ENCODE results near the gene TAF6L. TPM values are rescaled to one million over a fixed set of nuclear protein-coding genes. Genes with fewer than 3 reads are reported as not detected.
"Not testable (repeated sequence)": the region's sequence is repeated elsewhere in the genome, so short reads cannot be mapped to it uniquely, and the experiment has no call there.

Gene TAF6L, protein sequence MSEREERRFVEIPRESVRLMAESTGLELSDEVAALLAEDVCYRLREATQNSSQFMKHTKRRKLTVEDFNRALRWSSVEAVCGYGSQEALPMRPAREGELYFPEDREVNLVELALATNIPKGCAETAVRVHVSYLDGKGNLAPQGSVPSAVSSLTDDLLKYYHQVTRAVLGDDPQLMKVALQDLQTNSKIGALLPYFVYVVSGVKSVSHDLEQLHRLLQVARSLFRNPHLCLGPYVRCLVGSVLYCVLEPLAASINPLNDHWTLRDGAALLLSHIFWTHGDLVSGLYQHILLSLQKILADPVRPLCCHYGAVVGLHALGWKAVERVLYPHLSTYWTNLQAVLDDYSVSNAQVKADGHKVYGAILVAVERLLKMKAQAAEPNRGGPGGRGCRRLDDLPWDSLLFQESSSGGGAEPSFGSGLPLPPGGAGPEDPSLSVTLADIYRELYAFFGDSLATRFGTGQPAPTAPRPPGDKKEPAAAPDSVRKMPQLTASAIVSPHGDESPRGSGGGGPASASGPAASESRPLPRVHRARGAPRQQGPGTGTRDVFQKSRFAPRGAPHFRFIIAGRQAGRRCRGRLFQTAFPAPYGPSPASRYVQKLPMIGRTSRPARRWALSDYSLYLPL
- 12.9 and 14.6 TPM in 2 replicates for total RNA-seq (2014; rRNA removed; shearing (Covaris generic); ENCODE audit: low replicate concordance)

DNA sequence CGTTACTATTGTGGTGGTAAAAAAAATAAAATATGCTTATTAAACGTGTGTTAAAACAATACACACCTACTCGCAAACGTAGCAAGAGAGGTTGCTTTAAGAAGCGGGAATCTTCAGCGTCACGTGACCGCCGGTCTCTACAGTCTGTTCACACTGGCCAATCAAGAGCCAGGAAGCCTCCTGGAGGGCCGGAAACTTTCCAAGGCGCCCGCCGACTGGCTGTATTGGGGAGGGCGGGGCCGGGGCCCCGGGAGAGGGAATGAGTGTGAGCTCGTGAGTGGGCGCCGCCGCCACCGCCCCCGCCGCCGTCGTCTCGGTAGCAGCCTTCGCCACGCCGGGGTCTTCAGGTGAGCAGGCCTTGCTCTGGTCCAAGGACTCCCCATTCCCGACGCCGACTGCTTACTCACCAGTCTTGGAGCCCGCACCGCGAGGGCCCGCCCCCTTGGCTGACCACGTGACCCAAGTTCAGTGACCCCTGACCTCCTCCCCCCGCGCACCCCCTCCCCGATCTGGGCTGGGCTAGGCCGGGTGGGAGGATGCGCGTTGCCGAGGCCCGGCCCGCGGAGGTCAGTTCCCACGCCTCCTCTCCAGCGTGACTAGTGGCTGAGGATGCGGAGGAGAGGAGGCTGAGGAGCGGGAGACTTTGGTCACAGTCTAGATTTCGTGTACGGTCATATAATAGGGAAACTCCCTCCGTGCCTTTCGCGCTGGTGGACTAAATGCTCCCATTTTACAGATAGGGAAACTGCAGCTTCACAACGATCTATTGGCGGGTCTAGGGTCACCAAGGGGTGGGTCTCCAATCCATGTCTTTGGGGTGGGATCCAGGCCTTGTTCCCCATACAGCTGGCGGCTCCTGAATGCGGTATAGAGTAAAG, at the start of gene TAF6L:
TAF6L (plus strand) TSS at position 253 of the 878 bp plus-strand sequence. CDS start 4,388 bp downstream, outside the sequence.
- peak; percentile 95 for DNase-seq (ENCODE audit: low read depth)
- in situ Hi-C loops (cut with HindIII; ENCODE audit: low pct_unique_long_range_greater_than_20kb, low sequenced_read_pairs) = no loop called here

DNA sequence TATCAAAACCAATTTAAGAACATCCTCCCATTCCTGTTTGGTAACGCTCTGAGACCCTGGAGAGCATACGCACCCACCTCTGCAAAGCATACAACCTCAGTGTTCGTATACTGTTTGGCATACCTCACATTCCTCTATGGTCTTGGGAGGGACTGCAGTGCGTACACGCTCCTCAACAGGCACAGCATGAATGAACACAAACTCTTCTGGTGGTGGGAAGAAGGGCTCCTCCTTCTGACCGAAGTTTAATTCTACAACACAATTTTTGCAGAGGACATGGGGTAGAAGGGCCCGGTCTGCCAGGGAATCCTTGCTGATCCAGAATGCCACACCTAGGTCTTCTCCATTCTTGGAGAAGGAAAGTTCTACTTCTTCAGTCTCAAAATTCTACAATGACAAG, 49.2 kb upstream of the TAF6L start:
- in situ Hi-C loops (cut with HindIII; ENCODE audit: low pct_unique_long_range_greater_than_20kb, low sequenced_read_pairs) = no loop called here
- peak; percentile 39 for DNase-seq (ENCODE audit: low read depth)

DNA sequence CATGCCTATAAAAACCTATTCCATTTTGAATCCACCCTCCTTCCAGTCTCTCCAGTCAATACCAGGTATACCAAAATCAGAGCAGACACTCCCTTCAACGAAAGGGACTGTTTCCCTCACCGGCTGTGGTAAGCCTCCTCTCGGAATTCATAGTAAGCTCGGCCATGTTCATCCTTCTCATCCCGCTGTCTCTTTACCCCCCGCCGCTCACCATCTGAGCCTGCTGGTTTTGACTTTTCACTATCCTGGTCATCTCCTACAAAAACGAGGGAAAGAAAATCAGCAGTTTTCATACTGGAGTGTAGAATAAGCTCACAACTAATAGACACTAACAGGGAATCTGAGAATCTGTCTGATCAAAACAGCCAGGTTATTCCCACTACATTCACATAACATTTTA, 47.0 kb upstream of the TAF6L start:
- in situ Hi-C loops (cut with HindIII; ENCODE audit: low pct_unique_long_range_greater_than_20kb, low sequenced_read_pairs) = no loop called here

DNA sequence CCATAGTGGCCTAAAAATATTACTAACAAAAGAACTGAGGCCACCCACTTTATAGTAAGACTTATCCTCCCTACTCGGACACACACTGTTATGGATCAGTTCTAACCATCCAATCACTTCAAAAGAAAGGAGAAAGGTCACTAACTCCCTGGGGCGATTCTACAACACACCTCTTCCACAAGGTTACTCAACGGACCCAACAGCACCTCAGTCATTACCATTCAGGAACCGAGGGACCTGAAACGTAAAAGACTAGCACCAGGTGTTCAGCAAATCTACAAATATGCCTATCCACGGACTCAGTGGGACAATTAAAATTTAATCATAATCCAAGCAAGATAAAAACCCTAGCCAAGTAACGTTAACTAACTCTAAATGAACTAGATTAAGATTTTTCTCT, 45.5 kb upstream of the TAF6L start:
- DNase-seq (ENCODE audit: low read depth) = no peak

More for the DNA sequence above, 47.0 kb upstream of the TAF6L start:
- no peak for DNase-seq (ENCODE audit: low read depth)

DNA sequence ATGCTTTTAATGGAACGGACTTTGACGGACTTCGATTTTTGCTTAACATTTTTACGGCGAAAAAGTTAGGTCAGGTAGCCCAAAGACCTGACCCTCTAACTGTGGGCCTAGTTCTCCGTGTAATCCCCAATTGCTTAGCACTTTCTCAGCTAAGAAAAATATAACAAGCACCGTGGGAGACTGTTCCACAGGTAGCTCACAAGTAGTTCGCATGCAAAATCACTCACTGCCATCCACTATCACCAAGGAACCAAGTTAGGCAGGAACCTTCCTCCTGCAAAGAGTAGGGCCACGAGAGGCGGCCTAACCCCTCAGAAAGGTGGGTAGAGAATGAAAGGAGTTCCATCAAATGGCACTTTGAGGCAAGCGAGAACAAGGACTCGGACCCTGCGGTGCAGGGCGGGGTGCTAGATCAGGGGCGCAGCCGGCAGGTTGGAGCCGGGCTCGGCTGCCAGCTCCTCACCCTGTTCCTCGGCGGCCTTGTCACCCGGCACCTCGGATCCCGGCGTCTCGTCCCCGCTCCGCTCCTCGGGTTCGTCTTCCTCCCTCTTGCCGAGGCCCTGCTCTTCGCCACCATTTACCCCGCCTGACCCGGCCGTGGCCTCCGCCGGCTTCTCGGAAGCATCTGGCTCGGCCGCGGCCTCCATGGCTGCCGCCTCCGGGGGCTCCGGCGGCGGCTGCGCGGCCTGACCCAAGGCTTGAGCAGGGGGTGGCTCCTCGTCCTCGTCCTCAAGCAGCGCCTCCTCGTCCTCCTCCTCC, 44.9 kb upstream of the TAF6L start:
- in situ Hi-C loops (cut with HindIII; ENCODE audit: low pct_unique_long_range_greater_than_20kb, low sequenced_read_pairs) = no loop called here
- DNase-seq (ENCODE audit: low read depth) = no peak

More for the DNA sequence above, 45.5 kb upstream of the TAF6L start:
- in situ Hi-C loops (cut with HindIII; ENCODE audit: low pct_unique_long_range_greater_than_20kb, low sequenced_read_pairs) = no loop called here

DNA sequence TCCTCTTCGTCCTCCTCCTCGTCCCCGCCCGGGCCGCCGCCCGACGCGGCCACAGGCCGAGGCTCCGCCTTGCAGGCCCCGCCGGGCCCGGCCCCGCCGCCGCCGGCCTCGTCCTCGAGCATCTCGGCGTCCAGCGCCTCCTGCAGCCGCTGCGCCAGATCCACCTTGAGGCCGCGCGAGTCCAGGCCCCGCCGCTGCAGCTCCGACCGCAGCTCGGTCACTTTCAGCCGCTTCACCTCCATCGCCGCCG, 44.4 kb upstream of the TAF6L start:
- in situ Hi-C loops (cut with HindIII; ENCODE audit: low pct_unique_long_range_greater_than_20kb, low sequenced_read_pairs) = no loop called here
- no peak for DNase-seq (ENCODE audit: low read depth)

DNA sequence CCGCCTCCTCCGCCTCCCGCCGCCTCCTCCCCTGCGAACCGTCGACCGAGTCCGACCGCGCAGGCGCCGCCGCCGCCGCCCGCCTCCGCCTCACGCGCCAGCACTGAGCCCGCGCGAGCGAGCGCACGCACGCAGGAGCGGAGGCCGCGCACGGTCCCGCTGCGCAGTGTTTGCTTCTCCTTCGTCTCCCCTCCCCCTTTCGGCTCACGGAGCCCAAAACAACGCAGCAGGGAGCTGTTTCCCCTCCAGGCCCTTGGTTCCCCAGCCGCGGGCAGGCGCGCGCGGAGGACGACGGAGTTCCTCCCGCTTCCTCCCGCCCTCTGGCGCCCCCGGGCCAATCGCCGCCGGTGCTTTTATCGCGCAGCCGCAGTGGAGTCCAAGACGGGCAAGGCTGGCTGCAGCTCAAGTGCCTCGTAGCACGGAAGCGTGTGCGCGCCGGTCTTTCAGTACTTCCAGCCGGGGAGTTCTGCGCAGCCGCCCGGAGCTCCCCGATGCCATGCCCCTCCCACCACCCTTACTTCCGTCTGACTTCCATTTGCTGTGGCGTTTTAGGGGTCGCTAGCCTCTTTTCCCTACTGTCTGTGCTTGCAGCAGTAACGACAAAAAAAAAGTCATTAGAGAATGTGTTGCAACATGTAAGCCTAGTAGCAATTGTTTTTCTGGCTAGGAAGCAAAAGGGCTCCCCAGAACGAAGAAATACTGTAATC, 43.9 kb upstream of the TAF6L start, which contains the start of gene HNRNPUL2:
HNRNPUL2 (minus strand) TSS at position 293 of the 707 bp plus-strand sequence. CDS start 301 bp downstream, outside the sequence.
- peak; percentile 97 for DNase-seq (ENCODE audit: low read depth)
- in situ Hi-C loops (cut with HindIII; ENCODE audit: low pct_unique_long_range_greater_than_20kb, low sequenced_read_pairs) = no loop called here

DNA sequence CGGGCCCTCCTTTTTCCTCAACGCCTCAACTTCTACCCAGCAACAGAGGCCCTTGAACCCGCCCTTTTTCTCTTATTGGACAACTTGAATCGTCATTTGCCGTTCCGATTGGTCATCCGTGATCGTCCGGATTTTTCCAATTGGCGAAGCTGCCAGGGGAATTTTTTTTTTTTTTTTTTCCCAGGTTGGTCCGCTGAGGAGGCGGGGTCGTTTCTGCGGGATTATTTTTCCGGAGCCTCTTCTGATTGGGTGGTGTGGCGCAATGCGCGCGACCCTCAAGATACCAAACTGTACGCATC, 43.4 kb upstream of the TAF6L start:
- DNase-seq (ENCODE audit: low read depth) = peak; percentile 98
- in situ Hi-C loops (cut with HindIII; ENCODE audit: low pct_unique_long_range_greater_than_20kb, low sequenced_read_pairs) = no loop called here

DNA sequence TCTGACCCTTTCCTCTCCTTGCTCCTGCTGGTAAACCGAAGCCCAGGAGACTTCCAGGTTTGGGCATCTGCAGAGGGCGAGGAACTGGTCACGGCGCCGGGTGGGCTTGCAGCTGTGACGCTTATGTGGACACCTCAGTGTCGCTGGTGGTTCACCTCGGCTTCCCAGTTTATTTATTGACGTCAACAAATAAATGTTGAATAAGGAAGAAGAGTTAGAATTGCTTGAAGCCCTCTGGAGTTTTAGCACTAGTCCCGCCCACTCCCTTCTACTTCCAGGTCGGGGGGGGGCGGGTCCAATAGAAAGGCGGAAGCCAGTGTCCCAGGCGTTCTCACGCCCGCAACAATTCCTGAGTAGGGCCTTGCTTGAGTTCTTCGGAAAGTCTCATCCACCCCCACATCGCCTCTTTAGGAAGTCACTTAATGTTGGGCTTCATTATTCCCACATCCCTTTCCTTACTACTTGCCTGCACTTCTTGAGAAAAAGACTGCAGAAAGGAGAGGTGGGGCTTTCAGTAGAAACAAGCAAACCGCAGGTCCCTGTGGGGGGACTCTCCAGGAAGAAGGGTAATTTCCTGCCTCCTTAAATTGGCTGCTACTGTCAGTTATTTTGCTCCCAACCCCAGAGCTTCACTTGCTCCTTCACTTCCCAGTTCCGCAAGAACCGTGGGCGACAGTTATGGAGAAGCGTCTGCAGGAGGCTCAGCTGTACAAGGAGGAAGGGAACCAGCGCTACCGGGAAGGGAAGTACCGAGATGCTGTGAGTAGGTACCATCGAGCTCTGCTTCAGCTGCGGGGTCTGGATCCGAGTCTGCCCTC, 42.8 kb upstream of the TAF6L start, which contains the start of gene TTC9C:
TTC9C (plus strand) TSS at position 316 of the 818 bp plus-strand sequence; CDS start at position 679, 363 bp downstream.
- in situ Hi-C loops (cut with HindIII; ENCODE audit: low pct_unique_long_range_greater_than_20kb, low sequenced_read_pairs) = no loop called here
- DNase-seq (ENCODE audit: low read depth) = peak; percentile 84

DNA sequence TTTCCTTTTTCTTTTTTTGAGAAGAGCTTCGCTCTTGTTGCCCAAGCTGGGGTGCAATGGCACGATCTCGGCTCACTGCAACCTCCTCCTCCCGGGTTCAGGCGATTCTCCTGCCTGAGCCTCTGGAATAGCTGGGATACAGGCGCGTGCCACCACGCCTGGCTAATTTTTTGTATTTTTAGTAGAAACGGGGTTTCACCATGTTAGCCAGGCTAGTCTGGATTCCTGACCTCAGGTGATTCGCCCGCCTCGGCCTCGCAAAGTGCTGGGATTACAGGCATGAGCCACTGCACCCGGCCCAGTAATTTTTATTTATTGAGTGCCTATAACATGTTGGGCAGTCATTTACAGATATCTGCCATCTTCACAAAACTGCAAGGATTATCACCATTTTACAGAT, 41.1 kb upstream of the TAF6L start:
- DNase-seq (ENCODE audit: low read depth); in situ Hi-C loops (cut with HindIII; ENCODE audit: low pct_unique_long_range_greater_than_20kb, low sequenced_read_pairs): not testable (repeated sequence)

DNA sequence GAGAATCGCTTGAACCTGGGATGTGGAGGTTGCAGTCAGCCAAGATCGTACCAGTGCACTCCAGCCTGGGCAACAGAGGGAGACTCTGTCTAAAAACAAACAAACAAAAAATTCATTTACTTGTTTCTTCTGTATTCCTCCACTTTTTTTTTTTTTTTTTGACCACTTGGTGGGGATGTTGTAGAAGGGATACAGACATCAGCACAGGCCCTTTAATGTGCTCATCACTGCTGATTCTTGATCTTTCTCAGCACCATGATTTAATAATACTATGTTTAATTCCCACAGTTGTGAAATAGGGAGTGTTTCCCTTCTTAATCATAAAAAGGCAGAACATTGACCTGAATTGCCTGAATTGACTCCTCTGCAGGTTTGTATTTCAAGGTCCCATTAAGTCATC, 38.4 kb upstream of the TAF6L start:
- in situ Hi-C loops (cut with HindIII; ENCODE audit: low pct_unique_long_range_greater_than_20kb, low sequenced_read_pairs) = no loop called here
- peak; percentile 43 for DNase-seq (ENCODE audit: low read depth)

DNA sequence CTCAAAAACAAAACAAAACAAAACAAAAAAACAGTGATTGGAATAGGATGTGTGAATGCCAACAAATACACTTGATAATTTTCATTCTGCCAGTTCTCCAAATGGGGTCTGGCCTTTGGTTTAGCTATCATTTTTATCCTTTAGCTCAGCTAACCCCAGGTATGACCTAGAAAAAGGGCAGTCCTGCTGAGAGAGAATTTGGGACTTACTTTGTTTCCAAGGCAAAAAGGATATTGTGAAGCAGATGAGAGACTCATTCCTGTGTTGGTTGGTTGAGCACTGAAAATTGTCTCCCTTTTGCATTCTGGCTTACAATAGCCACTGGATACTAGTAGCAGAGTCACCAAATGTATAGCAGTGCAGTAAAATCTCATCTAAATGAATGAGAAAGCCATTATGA, 34.0 kb upstream of the TAF6L start:
- no peak for DNase-seq (ENCODE audit: low read depth)
- in situ Hi-C loops (cut with HindIII; ENCODE audit: low pct_unique_long_range_greater_than_20kb, low sequenced_read_pairs) = no loop called here

DNA sequence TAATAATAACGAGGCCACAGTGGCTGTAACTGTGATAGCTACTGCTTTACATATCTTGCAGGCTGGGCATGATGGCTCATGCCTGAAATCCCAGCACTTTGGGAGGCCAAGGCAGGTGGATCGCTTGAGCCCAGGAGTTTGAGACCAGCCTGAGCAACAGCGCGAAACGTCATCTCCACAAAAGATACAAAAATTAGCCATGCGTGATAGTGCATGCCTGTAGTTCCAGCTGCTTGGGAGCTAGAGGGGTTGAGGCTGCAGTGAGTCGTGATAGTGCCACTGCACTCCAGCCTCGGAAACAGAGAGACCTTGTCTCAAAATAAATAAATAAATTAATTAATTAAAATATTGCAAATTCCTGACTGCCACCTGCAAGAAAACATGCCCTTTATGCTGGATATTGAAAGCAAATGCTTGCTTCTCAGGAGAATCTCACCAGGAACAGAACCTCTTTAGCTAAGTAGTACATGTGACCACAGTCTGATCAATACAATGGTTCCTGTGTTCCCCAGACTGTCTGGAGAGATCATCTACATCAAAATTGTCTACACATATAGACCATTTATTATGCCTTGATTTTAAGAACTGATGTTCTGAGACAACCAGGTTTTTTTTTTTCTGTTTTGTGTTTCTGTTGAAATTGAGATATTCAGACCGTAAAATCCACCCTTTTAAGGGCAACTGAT, 23.6 kb upstream of the TAF6L start:
- DNase-seq (ENCODE audit: low read depth) = no peak
- in situ Hi-C loops (cut with HindIII; ENCODE audit: low pct_unique_long_range_greater_than_20kb, low sequenced_read_pairs) = no loop called here

DNA sequence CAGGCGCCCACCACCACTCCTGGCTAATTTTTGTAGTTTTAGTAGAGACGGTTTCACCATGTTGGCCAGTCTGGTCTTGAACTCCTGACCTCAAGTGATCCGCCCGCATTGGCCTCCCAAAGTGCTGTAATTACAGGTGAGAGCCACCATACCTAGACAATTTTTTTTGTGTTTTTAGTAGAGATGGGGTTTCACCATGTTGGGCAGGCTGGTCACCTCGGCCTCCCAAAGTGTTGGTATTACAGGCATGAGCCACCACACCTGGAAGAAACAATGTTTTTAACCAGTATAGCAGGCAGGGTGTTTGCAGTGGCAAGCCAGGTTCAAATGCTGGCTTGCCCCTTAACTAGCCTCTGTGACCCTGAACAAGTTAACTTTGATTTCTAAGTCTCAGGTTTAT, 21.3 kb upstream of the TAF6L start:
- not testable (repeated sequence) for DNase-seq (ENCODE audit: low read depth)

DNA sequence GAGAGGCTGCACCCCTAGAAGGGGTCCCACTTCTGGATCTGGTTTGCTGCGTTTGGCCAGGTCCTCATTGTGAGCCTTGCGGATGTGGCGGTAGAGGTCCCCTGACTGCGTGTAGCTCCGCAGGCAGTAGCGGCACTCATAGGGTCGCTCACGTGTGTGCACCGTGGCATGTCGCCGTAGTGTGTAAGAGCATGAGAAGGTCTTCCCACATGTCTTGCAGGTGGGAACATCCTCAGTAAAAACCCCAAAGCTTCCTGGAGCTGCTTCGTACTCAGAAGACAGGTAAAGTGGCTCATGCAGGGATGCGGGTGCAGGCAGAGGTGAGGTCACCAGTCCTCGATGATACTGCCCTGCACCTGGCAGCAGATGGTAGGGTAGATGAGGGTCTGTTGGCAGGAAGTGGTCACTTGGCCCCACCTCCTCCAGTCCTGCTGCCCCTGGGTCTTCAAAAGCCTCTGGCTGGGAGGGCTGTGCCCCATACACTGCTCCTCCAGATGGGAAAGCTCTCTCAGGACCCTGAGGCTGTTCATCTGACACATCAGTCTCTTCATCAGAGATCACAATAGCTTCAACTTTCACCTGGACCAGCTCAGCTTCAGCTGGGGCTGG, 18.9 kb upstream of the TAF6L start:
- no peak for DNase-seq (ENCODE audit: low read depth)
- in situ Hi-C loops (cut with HindIII; ENCODE audit: low pct_unique_long_range_greater_than_20kb, low sequenced_read_pairs) = no loop called here

More for the DNA sequence above, 21.3 kb upstream of the TAF6L start:
- in situ Hi-C loops (cut with HindIII; ENCODE audit: low pct_unique_long_range_greater_than_20kb, low sequenced_read_pairs) = not testable (repeated sequence)
